Heart left ventricle (tissue), 16 donors: ENCODE results near the gene VSIG10. TPM values are rescaled to one million over a fixed set of nuclear protein-coding genes. Genes with fewer than 3 reads are reported as not detected.

Experiments
- ATAC-seq, 4 donors: fragments of 200-7000 bp; cut with Tn5 transposase; one replicate each; pipeline ENCODE4 v1.9.1; 2020 to 2022; ENCODE audit warnings: moderate library complexity in 4 of 4, mild to moderate bottlenecking in 3 of 4, moderate number of reproducible peaks in 1 of 4
- DNase-seq, 5 donors: peaks; one replicate each; pipeline ENCODE4 v3.0.0-alpha.2; 2020
- H3K27ac ChIP-seq, 12 donors: fragments of 200-600 bp; sonication (generic) in 4 of 12; one replicate each; pipeline versions ENCODE4 v1.5.0 to v1.8.0; 2016 to 2022; ENCODE audit warnings: mild to moderate bottlenecking in 2 of 12
- H3K27me3 ChIP-seq, 9 donors: fragments of 200-600 bp; sonication (generic) in 2 of 9; one replicate each; pipeline versions ENCODE4 v1.5.1 to v1.8.0; 2016 to 2022; ENCODE audit warnings: mild to moderate bottlenecking in 3 of 9
- H3K36me3 ChIP-seq, 9 donors: fragments of 200-600 bp; sonication (generic) in 2 of 9; one replicate each; pipeline versions ENCODE4 v1.5.0 to v1.8.0; 2018 to 2022; ENCODE audit warnings: mild to moderate bottlenecking in 2 of 9
- H3K4me1 ChIP-seq, 12 donors: fragments of 200-600 bp; sonication (generic) in 4 of 12; one replicate each; pipeline versions ENCODE4 v1.5.0 to v1.8.0; 2016 to 2022; ENCODE audit warnings: mild to moderate bottlenecking in 3 of 12
- H3K4me3 ChIP-seq, 12 donors: fragments of 200-600 bp; sonication (generic) in 4 of 12; one replicate each; pipeline versions ENCODE4 v1.5.0 to v1.8.0; 2017 to 2022; ENCODE audit warnings: mild to moderate bottlenecking in 9 of 12, moderate library complexity in 4 of 12
- H3K9me3 ChIP-seq, 12 donors: fragments of 200-600 bp; sonication (generic) in 4 of 12; one replicate each; pipeline versions ENCODE4 v1.5.0 to v1.8.0; 2016 to 2022; ENCODE audit warnings: mild to moderate bottlenecking in 1 of 12
- CTCF ChIP-seq, 12 donors: fragments of 200-600 bp; sonication (generic) in 4 of 12; IDR thresholded peaks; one replicate each; pipeline versions ENCODE4 v1.5.0 to v1.8.0; 2018 to 2022; ENCODE audit warnings: antibody characterized with exemption in 12 of 12, mild to moderate bottlenecking in 5 of 12
- POLR2A ChIP-seq, 2 donors: fragments of 450-650 bp; IDR thresholded peaks; one replicate each; pipeline ENCODE4 v1.6.1; 2017; ENCODE audit warnings: antibody characterized with exemption in 2 of 2, mild to moderate bottlenecking in 2 of 2, moderate library complexity in 2 of 2
- WGBS, 4 donors: extraction: QIAGEN DNeasy Blood & Tissue Kit in 2 of 4; methylation state at CpG; one replicate each; pipeline versions ENCODE4 v1.1.5 to v1.1.7; 2013 to 2018; 5-methylcytosine and 5-hydroxymethylcytosine counted together
- intact Hi-C, 10 donors: fragments of 100-400 bp; cut with DNase I; formaldehyde crosslinking; loops; one replicate each; pipeline versions ENCODE4 v1.11.1 to v1.14.2; 2022
- polyA plus RNA-seq, 2 donors: library from polyadenylated mRNA; stranded (reverse); fragments of 200-250 nt; gene quantifications; one replicate each; pipeline ENCODE4 v1.2.3, GENCODE V29; 2013
- total RNA-seq, 9 donors: library from RNA; depleted of rRNA in 2 of 9; stranded (reverse); fragments of >200 nt in 2 of 9; fragmentation: NEBNext Ultra II Directional in 3 of 9; extraction: Animal tissue kit (Norgen Biotek cat#: 25700) in 3 of 9; gene quantifications; one replicate each; pipeline versions ENCODE4 v1.1.0 to v1.2.4, GENCODE V29; 2016 to 2023
- donor health status: ischemic (EF 13 %, LVEDD 7.1; RV severe dilation, severe dysfunction).
- donor health status: healthy with polysubstance abuse.
- donor health status: DM: no; HTN: yes; CAD: no.
- donor health status: DM: no; HTN: no; CAD: no.
- donor health status: ischemic (EF 25% LVEDD 6.9; RV normal size, moderate dysfunction).
- donor health status: ischemic (EF 25% LVEDD 5.7; RV mildly dilated, moderate dysfunction).
- donor health status: healthy.
- donor health status: DM: yes; HTN: yes; CAD: no.
- donor health status: ischemic (EF 35%, LVEDD 5.7; RV mildly dilated, moderate dysfunction).
- donor health status: nonischemic (EF 11% LVEDD 7.7; RV severe dilation, severe dysfunction).
- donor health status: DM: yes; HTN: yes; CAD: no.
- donor health status: PGD.
- donor health status: ischemic (EF 29% LVEDD 5.4; RV normal size, mild dysfunction).
- donor health status: nonischemic (EF 23%, LVEDD 6.1; RV moderate dilation, normal function).

Gene VSIG10
- total and polyA plus RNA-seq, 11 donors: 6.3 to 17.7 (median 10.7) TPM

DNA sequence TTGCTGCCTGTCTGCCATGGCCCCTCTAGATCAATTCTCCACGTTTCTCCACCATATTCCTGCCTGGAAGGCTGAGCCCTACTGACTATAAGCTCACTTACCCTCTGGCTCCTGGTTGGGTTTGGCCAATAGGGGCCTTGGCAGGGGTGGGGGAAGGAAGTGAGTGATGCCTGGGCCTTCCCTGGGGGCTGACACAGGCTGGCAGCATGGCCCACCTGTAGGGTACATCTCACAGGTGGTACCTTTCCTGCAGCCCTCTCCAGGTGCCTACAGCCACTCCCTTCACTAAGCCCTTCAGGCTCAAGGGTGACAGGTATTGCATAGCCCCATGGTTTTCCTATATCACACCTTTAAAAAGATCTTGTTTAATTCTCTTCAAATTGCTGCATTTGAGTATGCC, 83.8 kb downstream of the VSIG10 start:
- WGBS, 4 donors: 76 to 94% (median 88%) methylated on average over 1 of the region's 1 CpG
- Histone ChIP-seq H3K27ac (no peak overlapping the region), H3K27me3 (no peaks in the 10 kb centered on the region), H3K4me3 (no peak overlapping the region), H3K9me3 (no peaks in the 10 kb centered on the region), H3K36me3 (peaks cover 0 to 51% (median 41%) of the 10 kb centered on the region in 9 donors), H3K4me1 (peaks cover 0 to 19% (median 10%) of the 10 kb centered on the region in 12 donors)
- TF ChIP-seq CTCF (IDR thresholded peaks at IDR 0.05) (no peak), POLR2A (IDR thresholded peaks at IDR 0.05) (no peak)
- intact Hi-C loops: no loop called here
- DNase-seq: no peak
- ATAC-seq: no peak

GRCh38 chr12:118017926-118018325, 85.9 kb downstream of the VSIG10 start:
- no peak for ATAC-seq
- peak overlapping the region in 1 of 12 donors; percentile 91 for H3K4me3 ChIP-seq
- H3K27ac ChIP-seq: no peak overlapping the region
- no peaks in the 10 kb centered on the region for H3K27me3 ChIP-seq
- TF ChIP-seq POLR2A (IDR thresholded peaks at IDR 0.05): no peak
- TF ChIP-seq CTCF (IDR thresholded peaks at IDR 0.05): no peak
- H3K9me3 ChIP-seq: no peaks in the 10 kb centered on the region
- no peak for DNase-seq
- peaks cover 0 to 44% (median 33%) of the 10 kb centered on the region in 9 donors for H3K36me3 ChIP-seq
- peaks cover 0 to 19% (median 10%) of the 10 kb centered on the region in 12 donors for H3K4me1 ChIP-seq
- intact Hi-C loops: loop anchor here in 4 of 10 donors (2.0 to 10.0 kb wide), 4 partner anchors 43 to 143 kb away; partner anchors contain the start of gene WSB2 (in 3 of the 4)

DNA sequence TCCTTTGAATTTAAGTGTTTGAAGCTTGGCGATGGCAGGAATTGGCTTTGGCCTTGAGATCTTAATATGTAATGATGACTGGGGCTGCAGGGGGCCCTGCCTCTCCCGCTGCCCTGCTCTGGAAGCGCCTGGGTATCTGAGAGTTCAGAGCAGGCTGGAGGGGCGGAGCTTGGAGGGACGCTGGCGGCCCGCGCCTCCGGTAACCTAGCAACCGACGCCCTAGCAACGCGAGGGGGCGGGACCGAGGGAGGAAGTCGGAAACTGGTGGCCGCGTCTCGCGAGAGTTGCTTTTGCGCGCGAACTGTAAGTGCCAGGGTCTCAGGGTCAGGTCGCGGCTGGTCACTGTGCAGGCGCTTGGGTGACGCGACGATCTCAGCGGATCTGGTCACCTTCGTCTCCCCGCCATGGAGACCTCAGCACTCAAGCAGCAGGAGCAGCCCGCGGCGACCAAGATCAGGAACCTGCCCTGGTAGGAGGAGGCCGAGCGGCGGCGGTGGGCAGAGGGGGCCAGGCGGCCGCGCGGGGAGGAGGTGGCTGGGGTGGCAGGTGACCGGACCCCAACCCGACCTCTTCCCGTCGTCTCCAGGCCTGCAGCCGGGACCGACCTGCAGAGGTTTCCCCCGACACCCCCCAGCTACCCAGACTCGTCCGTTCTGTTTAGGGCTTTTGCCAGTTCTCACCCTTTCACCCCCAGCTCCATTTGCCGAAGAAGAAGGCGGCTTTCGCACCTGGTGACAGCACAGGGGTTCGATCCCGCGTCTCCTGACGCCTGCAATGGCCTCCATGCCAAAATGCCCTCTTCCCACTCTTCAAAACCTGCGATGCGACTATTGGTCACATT, 87.2 kb downstream of the VSIG10 start, which contains the start of gene RFC5:
RFC5 (plus strand) TSS at position 280 of the 841 bp plus-strand sequence; CDS start at position 405, 125 bp downstream.
- H3K27ac ChIP-seq: peak within 1 kb of the TSS in 7 of 12 donors; percentile 5 to 73 (median 55)
- no peaks in the 10 kb centered on the region for H3K27me3 ChIP-seq
- intact Hi-C loops: loop anchor here in 4 of 10 donors (1.0 to 10.0 kb wide), 5 partner anchors 44 to 142 kb away; partner anchors contain the start of gene WSB2 (in 3 of the 4)
- peaks cover 0 to 19% (median 10%) of the 10 kb centered on the region in 12 donors for H3K4me1 ChIP-seq
- H3K9me3 ChIP-seq: no peaks in the 10 kb centered on the region
- peak; percentile 99 to 100 (median 100) for ATAC-seq
- H3K36me3 ChIP-seq: peaks cover 0 to 31% (median 21%) of the 10 kb centered on the region in 9 donors
- peak; percentile 98 to 99 (median 99) for DNase-seq
- WGBS, 4 donors: 0 to 1% (median 0%) methylated on average over 50 to 61 of the region's 61 CpGs
- peak within 1 kb of the TSS; percentile 73 to 99 (median 88) for H3K4me3 ChIP-seq
- peak in 1 of 12 donors; percentile 4 for TF ChIP-seq CTCF (IDR thresholded peaks at IDR 0.05)
- TF ChIP-seq POLR2A (IDR thresholded peaks at IDR 0.05): peak in 1 of 2 donors; percentile 20

DNA sequence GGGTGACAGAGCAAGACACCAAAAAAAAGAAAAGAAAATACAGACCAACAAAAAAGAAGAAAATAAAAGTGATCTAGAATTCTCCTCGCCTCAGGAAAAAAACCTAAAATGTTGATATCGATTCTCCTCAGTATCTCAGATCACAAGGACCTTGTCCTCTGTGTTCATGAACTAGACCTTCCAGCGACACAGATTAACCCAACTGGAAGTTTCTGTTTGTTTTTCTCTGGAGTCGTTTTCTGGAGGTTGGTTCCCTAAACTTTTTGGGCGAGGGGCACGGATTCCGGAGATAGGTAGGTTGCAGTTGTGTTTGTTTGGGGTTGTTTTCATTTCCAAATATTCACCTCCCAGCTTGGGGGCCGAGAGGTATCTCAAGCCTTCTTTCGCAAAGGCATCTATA, 87.9 kb downstream of the VSIG10 start:
- DNase-seq: no peak
- peaks cover 0 to 19% (median 10%) of the 10 kb centered on the region in 12 donors for H3K4me1 ChIP-seq
- H3K36me3 ChIP-seq: peaks cover 0 to 24% (median 17%) of the 10 kb centered on the region in 9 donors
- H3K9me3 ChIP-seq: no peaks in the 10 kb centered on the region
- no peak overlapping the region for H3K27ac ChIP-seq
- WGBS, 4 donors: 42 to 46% (median 44%) methylated on average over 9 of the region's 9 CpGs
- H3K4me3 ChIP-seq: peak overlapping the region in 11 of 12 donors; percentile 73 to 99 (median 89)
- intact Hi-C loops: loop anchor here in 4 of 10 donors (1.0 to 10.0 kb wide), 5 partner anchors 45 to 141 kb away; partner anchors contain the start of gene WSB2 (in 3 of the 4)
- TF ChIP-seq CTCF (IDR thresholded peaks at IDR 0.05) (no peak), POLR2A (IDR thresholded peaks at IDR 0.05) (no peak)
- no peak for ATAC-seq
- H3K27me3 ChIP-seq: no peaks in the 10 kb centered on the region
